Psoas muscle (tissue), 8 donors: ENCODE results near the gene KCTD1. TPM values are rescaled to one million over a fixed set of nuclear protein-coding genes. Genes with fewer than 3 reads are reported as not detected.

ENCODE experiments used
- ATAC-seq, 4 donors: fragments of 200-7000 bp; cut with Tn5 transposase; one replicate each; pipeline ENCODE4 v1.9.1; 2020; ENCODE audit warnings: moderate library complexity in 3 of 4, mild to moderate bottlenecking in 2 of 4
- DNase-seq, 2 donors: peaks; one replicate each; pipeline ENCODE4 v3.0.0-alpha.2; 2020
- H3K27ac ChIP-seq: fragments of 200-600 bp; one replicate; pipeline ENCODE4 v1.8.0; 2022
- H3K27me3 ChIP-seq, 3 donors: fragments of 200-600 bp in 1 of 3; one replicate each; pipeline versions ENCODE4 v1.6.1 to v1.8.0; 2013 to 2022; ENCODE audit warnings: low read length in 2 of 3, mild to moderate bottlenecking in 2 of 3, moderate library complexity in 1 of 3; ENCODE audit not compliant: insufficient read depth in 3 of 3
- H3K36me3 ChIP-seq, 2 donors: fragments of 200-600 bp in 1 of 2; one replicate each; pipeline versions ENCODE4 v1.6.1 to v1.8.0; 2013 to 2022; ENCODE audit warnings: low read depth in 1 of 2, mild to moderate bottlenecking in 1 of 2, moderate library complexity in 1 of 2; ENCODE audit not compliant: insufficient read depth in 1 of 2
- H3K4me1 ChIP-seq: fragments of 200-600 bp; one replicate; pipeline ENCODE4 v1.8.0; 2022
- H3K4me3 ChIP-seq: fragments of 200-600 bp; one replicate; pipeline ENCODE4 v1.8.0; 2022; ENCODE audit warnings: mild to moderate bottlenecking
- H3K9me3 ChIP-seq: fragments of 200-600 bp; one replicate; pipeline ENCODE4 v1.8.0; 2022
- CTCF ChIP-seq: fragments of 200-600 bp; IDR thresholded peaks from one replicate; pipeline ENCODE4 v1.8.0; 2022; ENCODE audit warnings: antibody characterized with exemption
- WGBS, 3 donors: extraction: QIAGEN DNeasy Blood & Tissue Kit; methylation state at CpG; one replicate each; pipeline versions ENCODE4 v1.1.6 to v1.1.7; 2013; 5-methylcytosine and 5-hydroxymethylcytosine counted together
- intact Hi-C, 2 donors: fragments of 100-400 bp; cut with DNase I; formaldehyde crosslinking; loops; one replicate each; pipeline versions ENCODE4 v1.11.0 to v1.14.2; 2022
- polyA plus RNA-seq, 3 donors: library from polyadenylated mRNA; stranded (reverse); fragments of 200-250 nt; gene quantifications; one replicate each; pipeline ENCODE4 v1.2.3, GENCODE V29; 2013
- total RNA-seq, 4 donors: library from RNA; stranded (reverse); fragmentation: NEBNext Ultra II Directional in 2 of 4; extraction: Animal tissue kit (Norgen Biotek cat#: 25700) in 2 of 4; gene quantifications; one replicate each; pipeline versions ENCODE4 v1.2.1 to v1.2.4, GENCODE V29; 2021 to 2023
- donor health status: healthy with polysubstance abuse.
- donor health status: DM: no; HTN: no; CAD: no; lungs with moderate emphysema.
- donor health status: Bipolar disorder and iron deficiency.
- donor health status: healthy.
- donor health status: DM: yes; HTN: yes; CAD: no.
- donor health status: DM: no; HTN: no; CAD: no.
- donor health status: DM: no; HTN: no; CAD: no.
- donor health status: DM: yes; HTN: yes; CAD: no.

KCTD1 gene
- total and polyA plus RNA-seq, 7 donors, result 2.6 to 8.6 (median 3.5) TPM

GRCh38 chr18:26524504-26525351, 23.6 kb downstream of the KCTD1 start:
- no peak for TF ChIP-seq CTCF
- WGBS, 3 donors, result 84 to 86% (median 85%) methylated on average over 4 of the region's 4 CpGs
- Histone ChIP-seq H3K4me3 (no peak overlapping the region), H3K4me1 (no peaks in the 10 kb centered on the region), H3K27me3 (no peaks in the 10 kb centered on the region), H3K36me3 (no peaks in the 10 kb centered on the region), H3K9me3 (no peaks in the 10 kb centered on the region), H3K27ac (no peak overlapping the region)
- intact Hi-C loops, result no loop called here
- DNase-seq (no peak), ATAC-seq (no peak)

GRCh38 chr18:26524002-26524401, 24.4 kb downstream of the KCTD1 start:
- DNase-seq (no peak), ATAC-seq (no peak)
- intact Hi-C loops, result no loop called here
- Histone ChIP-seq H3K27ac (no peak overlapping the region), H3K4me1 (no peaks in the 10 kb centered on the region), H3K36me3 (no peaks in the 10 kb centered on the region), H3K9me3 (no peaks in the 10 kb centered on the region), H3K27me3 (no peaks in the 10 kb centered on the region), H3K4me3 (no peak overlapping the region)
- 87 to 98% (median 97%) methylated on average over 2 of the region's 2 CpGs for WGBS, 3 donors
- no peak for TF ChIP-seq CTCF

- no peaks in the 10 kb centered on the region for H3K4me1 ChIP-seq
- H3K27ac ChIP-seq, result no peak overlapping the region
- ATAC-seq (no peak), DNase-seq (no peak)
- no peaks in the 10 kb centered on the region for H3K9me3 ChIP-seq
- no peaks in the 10 kb centered on the region for H3K27me3 ChIP-seq
- no peaks in the 10 kb centered on the region for H3K36me3 ChIP-seq
- H3K4me3 ChIP-seq, result no peak overlapping the region
- no peak for TF ChIP-seq CTCF
- intact Hi-C loops, result no loop called here
- 73 to 83% (median 82%) methylated on average over 4 of the region's 4 CpGs for WGBS, 3 donors
These were observed 26.7 kb downstream of the KCTD1 start for GRCh38 chr18:26521617-26522016.

GRCh38 chr18:26520974-26521373, 27.4 kb downstream of the KCTD1 start:
- Histone ChIP-seq H3K9me3 (no peaks in the 10 kb centered on the region), H3K27me3 (no peaks in the 10 kb centered on the region), H3K4me1 (no peaks in the 10 kb centered on the region), H3K4me3 (no peak overlapping the region), H3K27ac (no peak overlapping the region), H3K36me3 (no peaks in the 10 kb centered on the region)
- no peak for ATAC-seq
- intact Hi-C loops, result no loop called here
- no peak for DNase-seq
- whole genome bisulfite sequencing, 3 donors, result 90 to 95% (median 92%) methylated on average over 3 of the region's 3 CpGs
- TF ChIP-seq CTCF, result no peak

- no peak overlapping the region for H3K27ac ChIP-seq
- intact Hi-C loops, result no loop called here
- 92 to 94% (median 93%) methylated on average over 4 of the region's 4 CpGs for WGBS, 3 donors
- DNase-seq (no peak), ATAC-seq (no peak)
- H3K9me3 ChIP-seq, result no peaks in the 10 kb centered on the region
- no peaks in the 10 kb centered on the region for H3K27me3 ChIP-seq
- no peak for TF ChIP-seq CTCF
- no peaks in the 10 kb centered on the region for H3K36me3 ChIP-seq
- no peak overlapping the region for H3K4me3 ChIP-seq
- H3K4me1 ChIP-seq, result no peaks in the 10 kb centered on the region
These were observed 29.2 kb downstream of the KCTD1 start for GRCh38 chr18:26519114-26519513.
